Adrenal gland (tissue), 19 donors: ENCODE data around the gene TFAP2E. TPM values are rescaled to one million over a fixed set of nuclear protein-coding genes. Genes with fewer than 3 reads are reported as not detected.

Experiments
- DNase-seq, 7 donors: peaks; one replicate each; pipeline ENCODE4 v3.0.0-alpha.2; 2019 to 2020
- H3K27ac ChIP-seq, 5 donors: fragments of 200-600 bp; sonication (generic) in 4 of 5; 1 replicate in 3 of 5; 2 replicates in 2 of 5; pipeline versions ENCODE4 v1.5.1 to v1.8.0; 2016 to 2020; ENCODE audit warnings: mild to moderate bottlenecking in 1 of 5
- H3K27me3 ChIP-seq: fragments of 200-600 bp; 2 replicates; pipeline ENCODE4 v1.8.0; 2021
- H3K36me3 ChIP-seq, 2 donors: fragments of 200-600 bp; replicated peaks in 1 of 2; 1 replicate in 1 of 2; 2 replicates in 1 of 2; pipeline versions ENCODE4 v1.5.1 to v1.8.0; 2018 to 2022
- H3K4me1 ChIP-seq, 2 donors: fragments of 200-600 bp; replicated peaks in 1 of 2; 1 replicate in 1 of 2; 2 replicates in 1 of 2; pipeline versions ENCODE4 v1.5.1 to v1.8.0; 2018 to 2021
- H3K4me3 ChIP-seq, 4 donors: fragments of 200-600 bp; sonication (generic) in 3 of 4; one replicate each; pipeline ENCODE4 v1.5.1; 2016 to 2018
- H3K9me3 ChIP-seq, 3 donors: fragments of 200-600 bp; sonication (generic) in 1 of 3; replicated peaks in 1 of 3; 1 replicate in 2 of 3; 2 replicates in 1 of 3; pipeline versions ENCODE4 v1.5.1 to v1.8.0; 2016 to 2021
- POLR2A ChIP-seq, 2 donors: fragments of 450-650 bp; IDR thresholded peaks; one replicate each; pipeline ENCODE4 v1.6.1; 2017; ENCODE audit warnings: antibody characterized with exemption in 2 of 2, mild to moderate bottlenecking in 2 of 2, moderate library complexity in 1 of 2
- WGBS, 4 donors: extraction: QIAGEN DNeasy Blood & Tissue Kit in 2 of 4; methylation state at CpG; one replicate each; pipeline versions ENCODE4 v1.1.5 to v1.1.7; 2013 to 2017; 5-methylcytosine and 5-hydroxymethylcytosine counted together
- intact Hi-C, 2 donors: fragments of 100-400 bp; cut with DNase I; formaldehyde crosslinking; loops; one replicate each; pipeline versions ENCODE4 v1.14.1 to v1.15.0; 2022 to 2023
- long read RNA-seq, 10 donors: library from polyadenylated mRNA in 3 of 10; unstranded in 2 of 10; stranded (forward) in 1 of 10; transcript quantifications; one replicate each; pipeline ENCODE4 v2.0.0 and lab custom pipeline, GENCODE V29; 2021 to 2026
- polyA plus RNA-seq, 3 donors: library from polyadenylated mRNA; stranded (reverse); fragments of 200-250 nt in 2 of 3; fragments of 350-450 nt in 1 of 3; fragmentation: Illumina TruSeq in 1 of 3; extraction: RNeasy Lipid Tissue Mini Kit (QIAGEN cat#74804) in 1 of 3; gene quantifications; one replicate each; pipeline ENCODE4 v1.2.3, GENCODE V29; 2013 to 2014
- total RNA-seq, 9 donors: library from RNA; depleted of rRNA in 4 of 9; stranded (reverse); fragments of >200 nt in 4 of 9; fragments of 120-200 nt in 1 of 9; fragmentation: NEBNext Ultra II Directional in 1 of 9; extraction: Animal tissue kit (Norgen Biotek cat#: 25700) in 1 of 9; gene quantifications; one replicate each; pipeline versions ENCODE4 v1.1.0 to v1.2.4, GENCODE V29; 2013 to 2023
- TF ChIP-seq, protein P1 (sequence below), 6 experiments: fragments of 450-650 bp in 4 of 6; fragments of 200-600 bp in 2 of 6; sonication (generic) in 1 of 6; IDR thresholded peaks; 1 replicate in 5 of 6; 2 replicates in 1 of 6; pipeline versions ENCODE4 v1.5.1 to v1.8.0; 2016 to 2021; ENCODE audit warnings: antibody characterized with exemption in 6 of 6, mild to moderate bottlenecking in 2 of 6, moderate library complexity in 1 of 6
- donor health status: healthy with polysubstance abuse.
- donor health status: Bipolar disorder and iron deficiency.
- donor health status: DM: yes; HTN: yes; CAD: no.
- donor health status: DM: no; HTN: no; CAD: no.
- donor health status: DM: no; HTN: no; CAD: no.
- donor health status: DM: yes; HTN: yes; CAD: no.

The TFAP2E gene
- total RNA-seq: under 1 TPM in 6 of 9 donors, not detected in 3; 0.21 to 0.69 (median 0.46) TPM
- polyA plus RNA-seq: 1 to 10 TPM in 2 of 3 donors, not detected in 1; 1.6 to 2.1 TPM
- long read RNA-seq, donor 1: 0 reads
- long read RNA-seq, donor 2: 0 reads
- long read RNA-seq, donor 3: 0 reads
- long read RNA-seq, donor 4: 0 reads
- long read RNA-seq, donor 5, partial matches to known transcripts: 0 of 1 reads
- long read RNA-seq, donor 5, other reads (novel, unspliced or antisense): 1 of 1 reads
- long read RNA-seq, donor 6: 0 reads
- long read RNA-seq, donor 7: 0 reads
- long read RNA-seq, donor 8: 0 reads
- long read RNA-seq, donor 9: 0 reads
- long read RNA-seq, donor 10: 0 reads

DNA sequence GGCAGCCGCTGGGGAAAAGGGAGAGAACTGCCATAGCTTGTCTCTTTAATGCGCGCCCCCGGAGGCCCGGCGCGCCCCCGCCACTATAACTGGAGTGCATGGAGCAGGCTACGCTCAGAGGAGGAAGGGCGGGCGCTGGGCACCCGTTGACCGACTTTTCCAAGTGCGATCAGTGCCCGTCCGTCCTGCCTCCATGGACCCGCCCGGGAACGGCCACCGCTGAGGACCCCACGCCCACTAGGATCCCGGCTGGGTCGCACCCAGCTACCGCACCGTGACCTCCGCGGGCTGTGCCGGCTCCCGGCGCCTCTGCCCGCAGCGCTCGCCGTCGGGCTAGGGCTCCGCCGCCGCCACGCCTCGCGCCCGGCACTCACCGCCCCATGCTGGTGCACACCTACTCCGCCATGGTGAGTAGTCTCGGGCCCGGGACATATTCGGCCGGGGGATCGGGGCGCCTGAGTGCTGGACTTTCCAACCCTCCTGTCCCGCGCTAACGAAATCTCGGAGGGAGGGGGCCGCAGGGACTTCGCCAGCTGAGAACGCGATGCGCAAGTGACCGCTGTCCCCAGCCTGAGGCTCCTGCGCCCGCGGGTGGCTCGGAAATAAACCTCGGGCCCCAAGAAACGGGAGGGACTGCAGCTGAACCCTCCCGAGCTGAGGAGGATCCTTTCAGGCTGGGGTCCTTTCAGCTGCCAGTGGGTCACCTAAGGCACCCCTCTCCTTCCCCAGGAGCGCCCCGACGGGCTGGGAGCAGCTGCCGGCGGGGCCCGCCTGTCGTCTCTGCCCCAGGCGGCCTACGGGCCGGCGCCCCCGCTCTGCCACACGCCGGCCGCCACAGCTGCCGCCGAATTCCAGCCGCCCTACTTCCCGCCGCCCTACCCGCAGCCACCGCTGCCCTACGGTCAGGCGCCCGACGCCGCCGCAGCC, at the start of gene TFAP2E:
Gene TFAP2E, plus strand, starts transcription at position 117 of the 927 bp plus-strand sequence. Its CDS starts 264 bp downstream, at position 381.
- WGBS, 4 donors: 0 to 17% (median 15%) methylated on average over 27 to 94 of the region's 95 CpGs
- H3K4me3 ChIP-seq: peak within 1 kb of the TSS in 1 of 4 donors; percentile 62
- peaks cover 6 to 31% of the 10 kb centered on the region in 2 donors for H3K4me1 ChIP-seq
- intact Hi-C loops: loop anchor here in 1 of 2 donors (5.0 kb wide), 1 partner anchor 204 kb away; no protein-coding TSS in a partner anchor
- TF ChIP-seq, protein P1, sequence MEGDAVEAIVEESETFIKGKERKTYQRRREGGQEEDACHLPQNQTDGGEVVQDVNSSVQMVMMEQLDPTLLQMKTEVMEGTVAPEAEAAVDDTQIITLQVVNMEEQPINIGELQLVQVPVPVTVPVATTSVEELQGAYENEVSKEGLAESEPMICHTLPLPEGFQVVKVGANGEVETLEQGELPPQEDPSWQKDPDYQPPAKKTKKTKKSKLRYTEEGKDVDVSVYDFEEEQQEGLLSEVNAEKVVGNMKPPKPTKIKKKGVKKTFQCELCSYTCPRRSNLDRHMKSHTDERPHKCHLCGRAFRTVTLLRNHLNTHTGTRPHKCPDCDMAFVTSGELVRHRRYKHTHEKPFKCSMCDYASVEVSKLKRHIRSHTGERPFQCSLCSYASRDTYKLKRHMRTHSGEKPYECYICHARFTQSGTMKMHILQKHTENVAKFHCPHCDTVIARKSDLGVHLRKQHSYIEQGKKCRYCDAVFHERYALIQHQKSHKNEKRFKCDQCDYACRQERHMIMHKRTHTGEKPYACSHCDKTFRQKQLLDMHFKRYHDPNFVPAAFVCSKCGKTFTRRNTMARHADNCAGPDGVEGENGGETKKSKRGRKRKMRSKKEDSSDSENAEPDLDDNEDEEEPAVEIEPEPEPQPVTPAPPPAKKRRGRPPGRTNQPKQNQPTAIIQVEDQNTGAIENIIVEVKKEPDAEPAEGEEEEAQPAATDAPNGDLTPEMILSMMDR (IDR thresholded peaks at IDR 0.05): peak in 1 of 6 experiments; percentile 3
- TF ChIP-seq POLR2A (IDR thresholded peaks at IDR 0.05): no peak
- peak in 3 of 7 donors; percentile 43 to 51 (median 45) for DNase-seq
- peaks cover 31% of the 10 kb centered on the region for H3K27me3 ChIP-seq
- H3K36me3 ChIP-seq: no peaks in the 10 kb centered on the region
- no peaks in the 10 kb centered on the region for H3K9me3 ChIP-seq
- no peak within 1 kb of the TSS for H3K27ac ChIP-seq

DNA sequence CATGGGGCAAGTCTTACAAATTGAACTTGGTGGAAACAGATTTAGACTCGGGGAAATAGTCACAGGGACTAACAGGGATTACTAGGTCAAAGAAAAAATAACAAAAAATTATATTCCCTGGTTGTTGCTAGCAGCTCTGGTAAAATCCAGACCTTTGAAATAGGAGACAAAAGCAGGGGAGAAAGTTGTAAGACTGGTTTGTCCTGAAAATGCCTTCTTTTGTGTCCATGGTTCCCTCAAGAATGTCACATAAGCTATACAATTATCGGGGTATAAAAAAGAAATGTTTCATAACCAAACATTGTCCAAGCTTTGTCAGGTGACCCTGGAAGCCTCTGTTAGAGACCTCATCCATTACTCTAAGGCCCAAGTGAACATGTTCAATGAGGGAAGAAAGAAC, 49.0 kb upstream of the TFAP2E start:
- WGBS, 4 donors: 94 to 96% (median 95%) methylated on average over 2 of the region's 2 CpGs
- TF ChIP-seq, protein P1 (IDR thresholded peaks at IDR 0.05): no peak
- no peak for TF ChIP-seq POLR2A (IDR thresholded peaks at IDR 0.05)
- intact Hi-C loops: no loop called here

DNA sequence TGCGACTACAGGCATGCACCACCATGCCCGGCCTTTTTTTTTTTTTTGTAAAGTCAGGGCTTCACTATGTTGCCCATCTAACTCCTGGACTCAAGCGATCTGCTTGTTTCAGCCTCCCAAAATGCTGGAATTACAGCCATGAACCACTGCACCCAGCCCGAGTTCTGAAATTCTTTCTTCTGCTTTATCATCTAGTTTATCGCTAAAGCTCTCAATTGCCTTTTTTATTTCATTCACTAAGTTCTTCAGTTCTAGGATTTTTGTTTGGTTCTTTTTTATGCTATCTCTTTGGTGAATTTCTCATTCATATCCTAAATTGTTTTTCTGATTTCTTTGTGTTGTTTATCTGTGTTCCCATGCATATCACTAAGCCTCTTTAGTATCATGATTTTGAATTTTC, 42.9 kb upstream of the TFAP2E start:
- 76 to 80% (median 77%) methylated on average over 5 of the region's 5 CpGs for WGBS, 4 donors
- Histone ChIP-seq H3K36me3 (no peaks in the 10 kb centered on the region), H3K4me3 (no peak overlapping the region)

More for the DNA sequence above, 49.0 kb upstream of the TFAP2E start:
- Histone ChIP-seq H3K27ac (no peak overlapping the region), H3K27me3 (no peaks in the 10 kb centered on the region), H3K9me3 (no peaks in the 10 kb centered on the region), H3K4me3 (no peak overlapping the region), H3K4me1 (peaks cover 0 to 8% of the 10 kb centered on the region in 2 donors), H3K36me3 (no peaks in the 10 kb centered on the region)
- DNase-seq: no peak

More for the DNA sequence above, 42.9 kb upstream of the TFAP2E start:
- Histone ChIP-seq H3K27ac (no peak overlapping the region), H3K9me3 (no peaks in the 10 kb centered on the region), H3K4me1 (peaks cover 0 to 14% of the 10 kb centered on the region in 2 donors), H3K27me3 (no peaks in the 10 kb centered on the region)
- intact Hi-C loops: no loop called here
- no peak for DNase-seq
- TF ChIP-seq POLR2A (IDR thresholded peaks at IDR 0.05): no peak
- TF ChIP-seq, protein P1 (IDR thresholded peaks at IDR 0.05): no peak
